SJSA1 (cell line): ENCODE measurements around the gene LTO1. TPM values are rescaled to one million over a fixed set of nuclear protein-coding genes. Genes with fewer than 3 reads are reported as not detected.

Experiments
- DNase-seq, 2 experiments: peaks; one replicate each; pipeline ENCODE4 v3.0.0-alpha.2; 2015 to 2020; ENCODE audit warnings: low spot score in 2 of 2, low read depth in 1 of 2
- H3K27ac ChIP-seq: fragments of 250-450 bp; sonication (Bioruptor Pico); 2 replicates; pipeline ENCODE4 v1.5.1; 2020; ENCODE audit warnings: mild to moderate bottlenecking, moderate library complexity
- H3K27me3 ChIP-seq: fragments of 250-450 bp; sonication (Bioruptor Pico); replicated peaks from 2 replicates; pipeline ENCODE4 v1.5.1; 2020; ENCODE audit warnings: mild to moderate bottlenecking, moderate library complexity
- H3K36me3 ChIP-seq: fragments of 250-450 bp; sonication (Bioruptor Pico); 2 replicates; pipeline ENCODE4 v1.5.1; 2020; ENCODE audit warnings: mild to moderate bottlenecking
- H3K4me1 ChIP-seq: fragments of 250-450 bp; sonication (Bioruptor Pico); replicated peaks from 2 replicates; pipeline ENCODE4 v1.6.1; 2021; ENCODE audit warnings: mild to moderate bottlenecking
- H3K4me3 ChIP-seq: fragments of 250-450 bp; sonication (Bioruptor Pico); 2 replicates; pipeline ENCODE4 v1.5.1; 2020; ENCODE audit warnings: mild to moderate bottlenecking
- H3K9me3 ChIP-seq: fragments of 250-450 bp; sonication (Bioruptor Pico); replicated peaks from 2 replicates; pipeline ENCODE4 v1.5.1; 2020; ENCODE audit warnings: mild to moderate bottlenecking
- total RNA-seq: library from RNA; depleted of rRNA; stranded (reverse); fragments of >200 nt; shearing (Covaris generic); gene quantifications from 2 replicates; pipeline ENCODE4 v1.2.3, GENCODE V29; 2014

The LTO1 gene
- total RNA-seq, 1 experiment from 2014 or later, result 54.7 TPM

DNA sequence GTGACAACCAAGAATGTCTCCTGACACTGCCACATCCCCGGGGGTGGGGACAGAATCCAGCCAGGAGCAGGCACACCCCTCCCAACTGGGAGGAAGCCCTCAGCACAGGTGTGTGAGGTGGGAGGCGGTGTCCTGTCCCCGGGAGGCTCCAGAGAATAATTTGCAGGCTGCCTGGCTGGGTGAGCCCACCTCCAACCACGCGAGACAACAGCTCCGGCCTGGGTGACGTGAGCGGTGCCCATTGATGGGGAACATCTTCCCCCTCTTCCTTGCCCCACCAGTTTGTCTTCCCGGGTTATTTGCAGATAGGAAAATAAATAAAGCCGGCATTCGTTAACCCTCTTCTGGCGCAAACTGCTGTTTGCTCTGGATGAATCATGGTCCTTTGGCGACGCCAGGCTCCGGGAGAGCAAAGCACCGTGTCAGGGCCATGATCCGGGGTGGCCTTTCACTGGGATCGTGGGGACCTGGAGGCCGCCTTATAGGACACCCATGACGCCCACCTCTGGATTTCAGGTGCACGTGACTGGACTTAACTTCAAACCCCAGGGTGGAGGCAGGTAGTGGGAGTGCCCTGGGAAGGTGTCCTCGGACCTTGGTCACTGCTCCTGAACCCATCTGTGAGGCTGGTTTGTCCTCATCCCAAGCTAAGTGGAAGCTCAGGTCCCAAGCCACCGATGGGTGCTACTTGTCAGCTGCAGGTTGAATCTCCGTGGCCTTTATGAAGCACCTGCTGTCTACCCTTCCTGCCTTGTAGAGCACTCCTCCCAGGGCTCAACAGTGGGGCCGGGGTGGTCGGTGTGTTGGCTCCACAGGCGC, 20.3 kb downstream of the LTO1 start:
- Histone ChIP-seq H3K27ac (peak overlapping the region; percentile 4), H3K4me1 (peaks cover 54% of the 10 kb centered on the region), H3K36me3 (peaks cover 58% of the 10 kb centered on the region), H3K9me3 (no peaks in the 10 kb centered on the region), H3K27me3 (no peaks in the 10 kb centered on the region), H3K4me3 (no peak overlapping the region)
- DNase-seq, result peak; percentile 92 to 94

DNA sequence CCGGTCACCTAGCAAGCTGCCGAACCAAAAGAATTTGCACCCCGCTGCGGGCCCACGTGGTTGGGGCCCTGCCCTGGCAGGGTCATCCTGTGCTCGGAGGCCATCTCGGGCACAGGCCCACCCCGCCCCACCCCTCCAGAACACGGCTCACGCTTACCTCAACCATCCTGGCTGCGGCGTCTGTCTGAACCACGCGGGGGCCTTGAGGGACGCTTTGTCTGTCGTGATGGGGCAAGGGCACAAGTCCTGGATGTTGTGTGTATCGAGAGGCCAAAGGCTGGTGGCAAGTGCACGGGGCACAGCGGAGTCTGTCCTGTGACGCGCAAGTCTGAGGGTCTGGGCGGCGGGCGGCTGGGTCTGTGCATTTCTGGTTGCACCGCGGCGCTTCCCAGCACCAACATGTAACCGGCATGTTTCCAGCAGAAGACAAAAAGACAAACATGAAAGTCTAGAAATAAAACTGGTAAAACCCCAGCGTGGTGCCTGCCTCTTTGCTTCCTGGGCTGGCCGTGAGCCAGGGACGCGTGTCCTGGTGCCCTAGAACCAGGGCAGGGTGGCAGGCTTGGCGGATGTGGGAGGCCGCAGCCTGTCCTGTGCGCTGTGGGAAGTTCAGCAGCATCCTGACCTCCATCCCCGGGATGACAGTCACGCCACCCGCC, 21.0 kb downstream of the LTO1 start:
- Histone ChIP-seq H3K4me3 (no peak overlapping the region), H3K27me3 (no peaks in the 10 kb centered on the region), H3K27ac (peak overlapping the region; percentile 4), H3K4me1 (peaks cover 62% of the 10 kb centered on the region), H3K36me3 (peaks cover 65% of the 10 kb centered on the region), H3K9me3 (no peaks in the 10 kb centered on the region)
- DNase-seq, result no peak

DNA sequence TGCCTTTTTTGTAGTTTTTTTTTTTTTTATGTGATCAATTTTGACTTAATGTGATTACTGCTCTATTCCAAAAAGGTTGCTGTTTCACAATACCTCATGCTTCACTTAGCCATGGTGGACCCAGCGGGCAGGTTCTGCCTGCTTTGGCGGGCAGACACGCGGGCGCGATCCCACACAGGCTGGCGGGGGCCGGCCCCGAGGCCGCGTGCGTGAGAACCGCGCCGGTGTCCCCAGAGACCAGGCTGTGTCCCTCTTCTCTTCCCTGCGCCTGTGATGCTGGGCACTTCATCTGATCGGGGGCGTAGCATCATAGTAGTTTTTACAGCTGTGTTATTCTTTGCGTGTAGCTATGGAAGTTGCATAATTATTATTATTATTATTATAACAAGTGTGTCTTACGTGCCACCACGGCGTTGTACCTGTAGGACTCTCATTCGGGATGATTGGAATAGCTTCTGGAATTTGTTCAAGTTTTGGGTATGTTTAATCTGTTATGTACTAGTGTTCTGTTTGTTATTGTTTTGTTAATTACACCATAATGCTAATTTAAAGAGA, 21.7 kb downstream of the LTO1 start:
- peak in 1 of 2 experiments; percentile 22 for DNase-seq

DNA sequence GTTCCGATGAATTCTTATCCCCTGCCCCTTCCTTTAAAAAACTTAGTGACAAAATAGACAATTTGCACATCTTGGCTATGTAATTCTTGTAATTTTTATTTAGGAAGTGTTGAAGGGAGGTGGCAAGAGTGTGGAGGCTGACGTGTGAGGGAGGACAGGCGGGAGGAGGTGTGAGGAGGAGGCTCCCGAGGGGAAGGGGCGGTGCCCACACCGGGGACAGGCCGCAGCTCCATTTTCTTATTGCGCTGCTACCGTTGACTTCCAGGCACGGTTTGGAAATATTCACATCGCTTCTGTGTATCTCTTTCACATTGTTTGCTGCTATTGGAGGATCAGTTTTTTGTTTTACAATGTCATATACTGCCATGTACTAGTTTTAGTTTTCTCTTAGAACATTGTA, 22.2 kb downstream of the LTO1 start:
- DNase-seq, result peak in 1 of 2 experiments; percentile 19
- Histone ChIP-seq H3K27ac (no peak overlapping the region), H3K4me3 (no peak overlapping the region), H3K27me3 (no peaks in the 10 kb centered on the region), H3K4me1 (peaks cover 62% of the 10 kb centered on the region), H3K36me3 (peaks cover 77% of the 10 kb centered on the region), H3K9me3 (no peaks in the 10 kb centered on the region)

More for the DNA sequence above, 21.7 kb downstream of the LTO1 start:
- Histone ChIP-seq H3K27me3 (no peaks in the 10 kb centered on the region), H3K36me3 (peaks cover 72% of the 10 kb centered on the region), H3K9me3 (no peaks in the 10 kb centered on the region), H3K27ac (no peak overlapping the region), H3K4me1 (peaks cover 63% of the 10 kb centered on the region), H3K4me3 (no peak overlapping the region)

DNA sequence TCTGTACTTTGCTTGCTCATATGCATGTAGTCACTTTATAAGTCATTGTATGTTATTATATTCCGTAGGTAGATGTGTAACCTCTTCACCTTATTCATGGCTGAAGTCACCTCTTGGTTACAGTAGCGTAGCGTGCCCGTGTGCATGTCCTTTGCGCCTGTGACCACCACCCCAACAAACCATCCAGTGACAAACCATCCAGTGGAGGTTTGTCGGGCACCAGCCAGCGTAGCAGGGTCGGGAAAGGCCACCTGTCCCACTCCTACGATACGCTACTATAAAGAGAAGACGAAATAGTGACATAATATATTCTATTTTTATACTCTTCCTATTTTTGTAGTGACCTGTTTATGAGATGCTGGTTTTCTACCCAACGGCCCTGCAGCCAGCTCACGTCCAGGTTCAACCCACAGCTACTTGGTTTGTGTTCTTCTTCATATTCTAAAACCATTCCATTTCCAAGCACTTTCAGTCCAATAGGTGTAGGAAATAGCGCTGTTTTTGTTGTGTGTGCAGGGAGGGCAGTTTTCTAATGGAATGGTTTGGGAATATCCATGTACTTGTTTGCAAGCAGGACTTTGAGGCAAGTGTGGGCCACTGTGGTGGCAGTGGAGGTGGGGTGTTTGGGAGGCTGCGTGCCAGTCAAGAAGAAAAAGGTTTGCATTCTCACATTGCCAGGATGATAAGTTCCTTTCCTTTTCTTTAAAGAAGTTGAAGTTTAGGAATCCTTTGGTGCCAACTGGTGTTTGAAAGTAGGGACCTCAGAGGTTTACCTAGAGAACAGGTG, 23.1 kb downstream of the LTO1 start:
- H3K9me3 ChIP-seq, result no peaks in the 10 kb centered on the region
- no peak overlapping the region for H3K27ac ChIP-seq
- H3K27me3 ChIP-seq, result no peaks in the 10 kb centered on the region
- H3K4me3 ChIP-seq, result no peak overlapping the region
- peaks cover 63% of the 10 kb centered on the region for H3K4me1 ChIP-seq
- H3K36me3 ChIP-seq, result peaks cover 86% of the 10 kb centered on the region
- DNase-seq, result no peak

DNA sequence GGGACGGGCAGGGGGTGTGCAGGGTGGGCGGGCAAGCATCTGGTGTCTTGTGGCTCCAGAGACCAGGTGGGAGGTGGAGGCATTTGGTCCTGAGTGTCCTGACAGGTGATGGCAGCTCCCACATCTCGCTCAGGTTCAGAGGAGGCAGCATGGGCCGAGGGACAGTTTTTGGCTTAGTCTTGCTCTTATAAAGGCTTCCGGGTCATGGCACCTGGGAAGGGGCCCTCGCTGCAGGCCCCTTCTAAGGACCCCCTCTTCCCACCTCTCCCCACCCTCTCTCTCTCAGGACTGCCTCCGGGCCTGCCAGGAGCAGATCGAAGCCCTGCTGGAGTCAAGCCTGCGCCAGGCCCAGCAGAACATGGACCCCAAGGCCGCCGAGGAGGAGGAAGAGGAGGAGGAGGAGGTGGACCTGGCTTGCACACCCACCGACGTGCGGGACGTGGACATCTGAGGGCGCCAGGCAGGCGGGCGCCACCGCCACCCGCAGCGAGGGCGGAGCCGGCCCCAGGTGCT, 24.3 kb downstream of the LTO1 start:
- H3K27me3 ChIP-seq, result no peaks in the 10 kb centered on the region
- no peak for DNase-seq
- H3K9me3 ChIP-seq, result no peaks in the 10 kb centered on the region
- H3K36me3 ChIP-seq, result peaks cover 98% of the 10 kb centered on the region
- no peak overlapping the region for H3K4me3 ChIP-seq
- H3K4me1 ChIP-seq, result peaks cover 67% of the 10 kb centered on the region
- H3K27ac ChIP-seq, result no peak overlapping the region

DNA sequence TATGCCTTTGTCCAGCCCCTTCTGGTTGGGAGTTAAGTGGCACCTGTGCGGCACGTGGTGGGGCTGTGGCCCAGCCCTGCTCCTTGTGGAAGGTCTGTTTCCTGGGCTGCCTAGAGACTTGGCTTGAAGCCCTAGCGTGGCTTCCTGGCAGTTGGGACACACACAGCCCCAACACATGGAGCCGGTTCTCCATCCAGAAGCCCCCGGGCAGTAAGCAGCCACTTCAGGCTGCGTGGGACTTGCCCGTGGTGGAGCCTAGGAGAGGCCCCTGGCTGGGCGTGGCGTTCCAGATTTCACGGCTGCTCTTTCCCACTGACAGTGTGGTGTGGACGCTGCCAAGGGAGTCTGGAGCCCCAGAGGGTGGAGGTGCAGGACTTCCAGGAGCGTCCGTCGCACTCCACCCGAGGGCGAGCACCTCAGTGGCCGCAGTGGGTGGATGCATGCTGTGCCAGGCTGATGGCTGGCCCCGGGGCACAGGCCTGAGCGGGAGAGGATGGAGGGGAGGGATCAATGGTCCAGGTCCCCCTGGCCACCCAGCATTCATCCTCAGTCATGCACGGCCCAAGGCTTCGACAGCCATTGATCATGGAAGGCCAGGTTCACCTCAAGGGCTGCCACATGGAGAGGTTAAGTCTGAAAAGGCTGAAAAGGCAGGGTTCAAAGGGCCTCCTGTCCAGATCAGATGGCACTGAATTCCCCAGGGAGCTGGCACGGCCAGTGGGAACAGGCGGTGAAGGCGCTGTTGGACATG, 24.9 kb downstream of the LTO1 start:
- peaks cover 67% of the 10 kb centered on the region for H3K4me1 ChIP-seq
- no peaks in the 10 kb centered on the region for H3K9me3 ChIP-seq
- no peak overlapping the region for H3K27ac ChIP-seq
- DNase-seq, result no peak
- H3K4me3 ChIP-seq, result no peak overlapping the region
- H3K27me3 ChIP-seq, result no peaks in the 10 kb centered on the region
- peaks cover 100% of the 10 kb centered on the region for H3K36me3 ChIP-seq

DNA sequence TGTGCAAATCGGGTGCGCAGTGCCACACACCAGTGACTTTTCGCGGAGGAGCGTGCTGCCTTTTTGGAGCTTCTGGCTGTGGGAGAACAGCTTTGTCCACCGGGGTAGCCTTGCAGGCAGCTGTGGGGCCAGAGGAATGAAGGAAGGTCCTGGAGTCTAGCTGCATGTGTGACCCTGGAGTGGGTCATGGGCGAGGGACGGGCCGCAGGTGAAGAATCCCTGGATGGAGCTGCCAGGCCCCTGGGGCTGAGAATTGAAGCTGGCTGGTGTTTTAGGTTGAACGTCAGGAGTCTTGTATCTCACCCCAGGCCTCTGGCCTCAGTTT, 25.6 kb downstream of the LTO1 start:
- H3K4me1 ChIP-seq, result peaks cover 67% of the 10 kb centered on the region
- DNase-seq, result no peak
- H3K36me3 ChIP-seq, result peaks cover 100% of the 10 kb centered on the region
- H3K27ac ChIP-seq, result no peak overlapping the region
- H3K9me3 ChIP-seq, result no peaks in the 10 kb centered on the region
- no peaks in the 10 kb centered on the region for H3K27me3 ChIP-seq
- H3K4me3 ChIP-seq, result no peak overlapping the region

DNA sequence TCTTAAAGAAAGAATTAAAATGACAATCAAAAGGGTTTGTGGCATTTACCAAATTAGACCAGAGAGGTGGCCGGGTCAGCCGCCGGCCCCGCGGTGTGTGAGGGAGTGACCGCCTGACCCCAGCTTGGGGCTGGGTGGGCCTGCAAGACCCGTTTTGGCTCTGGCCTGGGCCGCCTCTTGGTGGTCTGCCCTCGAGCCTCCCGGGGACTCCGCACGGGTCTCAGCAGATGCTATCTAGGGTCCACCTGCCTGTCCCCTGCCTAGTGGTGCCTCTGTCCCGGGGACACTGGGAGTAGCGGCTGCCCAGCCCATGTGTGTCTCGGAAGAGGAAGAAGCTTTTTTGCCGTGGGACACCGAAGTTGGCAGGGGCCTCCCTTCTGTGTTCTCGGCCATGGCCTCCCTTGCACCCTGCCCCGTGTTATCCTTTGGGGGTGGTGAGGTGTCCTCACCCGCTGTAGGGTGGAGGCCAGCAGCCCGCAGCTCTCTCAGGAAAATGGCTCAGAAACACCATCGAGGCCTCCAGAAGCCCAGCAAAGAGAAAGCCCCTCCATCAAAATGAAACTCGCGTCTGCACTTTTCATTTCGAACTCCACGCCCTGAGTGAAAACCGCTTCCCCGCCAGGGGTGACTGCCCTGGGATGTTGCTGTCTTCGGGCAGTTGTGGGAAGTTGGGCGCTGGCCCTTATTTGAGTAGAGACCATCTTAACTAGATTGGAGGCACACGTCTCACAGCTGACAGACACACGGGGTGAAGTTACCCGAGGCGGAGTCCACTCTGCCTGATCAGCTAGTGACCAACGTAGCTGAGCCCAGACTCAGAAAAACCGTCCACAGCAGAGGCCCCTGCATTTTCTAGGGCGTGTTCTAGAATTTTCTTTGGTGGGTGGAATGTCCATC, 26.2 kb downstream of the LTO1 start:
- peak in 1 of 2 experiments; percentile 20 for DNase-seq
- peak overlapping the region; percentile 12; the same call in 1 of the 2 replicates for H3K27ac ChIP-seq
- H3K4me3 ChIP-seq, result no peak overlapping the region
- H3K27me3 ChIP-seq, result no peaks in the 10 kb centered on the region
- H3K9me3 ChIP-seq, result no peaks in the 10 kb centered on the region
- peaks cover 67% of the 10 kb centered on the region for H3K4me1 ChIP-seq
- H3K36me3 ChIP-seq, result peaks cover 100% of the 10 kb centered on the region

DNA sequence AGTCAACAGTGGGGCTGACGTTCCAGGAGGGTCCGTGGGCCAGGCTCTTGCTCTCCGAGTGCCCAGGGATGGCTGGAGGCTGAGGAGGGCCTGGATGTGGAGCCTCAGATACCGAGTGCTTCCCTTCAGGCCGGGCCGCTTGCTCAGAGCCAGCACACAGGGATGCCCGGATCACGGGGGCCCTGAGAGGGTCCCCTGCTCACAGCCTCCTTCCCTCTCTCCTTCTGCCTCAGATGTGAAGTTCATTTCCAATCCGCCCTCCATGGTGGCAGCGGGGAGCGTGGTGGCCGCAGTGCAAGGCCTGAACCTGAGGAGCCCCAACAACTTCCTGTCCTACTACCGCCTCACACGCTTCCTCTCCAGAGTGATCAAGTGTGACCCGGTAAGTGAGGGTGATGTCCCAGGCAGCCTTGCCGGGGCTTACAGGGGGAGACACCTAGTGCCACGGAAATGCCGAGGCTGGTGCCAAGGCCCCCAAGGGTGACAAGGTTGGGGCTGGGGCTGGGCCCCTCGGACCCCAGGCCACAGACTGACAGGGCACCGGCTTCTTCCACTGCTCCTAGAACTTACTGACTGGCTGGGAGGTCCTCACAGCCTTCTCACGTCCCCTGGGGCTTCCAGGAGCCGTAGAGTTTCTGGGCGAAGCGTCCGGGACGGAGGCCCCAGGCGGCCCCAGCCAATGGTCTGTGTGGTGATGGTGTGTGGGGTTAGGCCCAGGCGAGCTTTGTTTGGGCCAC, 27.2 kb downstream of the LTO1 start:
- no peaks in the 10 kb centered on the region for H3K27me3 ChIP-seq
- peaks cover 67% of the 10 kb centered on the region for H3K4me1 ChIP-seq
- DNase-seq, result peak; percentile 56 to 77
- no peaks in the 10 kb centered on the region for H3K9me3 ChIP-seq
- peak overlapping the region; percentile 18; the same call in 1 of the 2 replicates for H3K27ac ChIP-seq
- H3K36me3 ChIP-seq, result peaks cover 100% of the 10 kb centered on the region
- no peak overlapping the region for H3K4me3 ChIP-seq

DNA sequence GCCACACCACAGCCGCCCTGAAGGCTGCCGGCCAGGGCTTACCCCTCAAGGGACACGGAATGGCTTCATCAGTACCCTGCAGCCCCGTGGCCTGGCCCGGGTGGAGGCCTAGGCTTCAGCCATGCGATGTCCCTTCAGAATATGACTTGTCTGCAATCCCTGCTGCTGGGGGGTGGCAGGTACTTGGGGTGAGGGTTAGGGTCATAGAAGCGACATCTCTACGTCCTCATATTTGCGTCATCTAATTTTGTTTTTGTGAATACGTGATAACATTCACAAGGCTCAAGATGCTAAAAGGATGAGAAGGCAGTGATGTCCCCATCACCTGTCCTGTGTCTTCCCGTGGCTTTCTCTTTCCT, 27.8 kb downstream of the LTO1 start:
- DNase-seq, result no peak
- Histone ChIP-seq H3K27me3 (no peaks in the 10 kb centered on the region), H3K27ac (0 out of 2 replicates have a peak overlapping the region, but pooled peaks have one; percentile 18), H3K36me3 (peaks cover 100% of the 10 kb centered on the region), H3K4me3 (no peak overlapping the region), H3K9me3 (no peaks in the 10 kb centered on the region), H3K4me1 (peaks cover 68% of the 10 kb centered on the region)
